A549 (cell line): ENCODE measurements around the gene GRIN2C. TPM values are rescaled to one million over a fixed set of nuclear protein-coding genes. Genes with fewer than 3 reads are reported as not detected.

ENCODE experiments used
- ATAC-seq, 2 experiments: fragments of 200-7000 bp in 1 of 2; fragments of >200 bp in 1 of 2; cut with Nextera tagmentation in 1 of 2; cut with Tn5 transposase in 1 of 2; 3 replicates each; pipeline versions ENCODE4 v1.8.0 to v1.9.1; 2018 to 2020; ENCODE audit warnings: mild to moderate bottlenecking in 1 of 2, moderate library complexity in 1 of 2
- CTCF ChIA-PET: fragments of 300-600 bp; sonication (Branson Sonifier 250); formaldehyde crosslinking; extraction: SDS; loops from one replicate; lab custom pipeline; 2021; ENCODE audit warnings: antibody characterized with exemption, inconsistent platforms; lab: Yijun Ruan, JAX
- POLR2A ChIA-PET: fragments of 350-600 bp; formaldehyde crosslinking; extraction: SDS; loops from one replicate; lab custom pipeline; 2021; ENCODE audit warnings: antibody characterized with exemption, inconsistent platforms; lab: Yijun Ruan, JAX
- DNase-seq, 2 experiments: peaks; one replicate each; pipeline versions ENCODE4 v3.0.0 to v3.0.0-alpha.2; 2011 to 2016; ENCODE audit warnings: low read depth in 1 of 2, low spot score in 1 of 2
- FAIRE-seq: peaks from 2 replicates; lab custom pipeline; 2011; peaks lifted over from hg19 to GRCh38; lab: Jason Lieb, UNC
- H3K27ac ChIP-seq, 2 experiments: fragments of >200 bp; sonication (Bioruptor Twin); formaldehyde crosslinking; 3 replicates each; pipeline ENCODE4 v1.5.1; 2016 to 2017
- H3K4me1 ChIP-seq: fragments of >200 bp; sonication (Bioruptor Twin); formaldehyde crosslinking; 3 replicates; pipeline ENCODE4 v1.6.1; 2016
- H3K4me2 ChIP-seq: fragments of >200 bp; sonication (Bioruptor Twin); formaldehyde crosslinking; 3 replicates; pipeline ENCODE4 v1.6.1; 2016
- H3K4me3 ChIP-seq: fragments of >200 bp; sonication (Bioruptor Twin); formaldehyde crosslinking; 3 replicates; pipeline ENCODE4 v1.5.1; 2016
- H3K9me3 ChIP-seq: fragments of >200 bp; sonication (Bioruptor Twin); formaldehyde crosslinking; 3 replicates; pipeline ENCODE4 v1.6.1; 2016
- CBX8 ChIP-seq: fragments of 200-600 bp; sonication (generic); IDR thresholded peaks from 2 replicates; pipeline ENCODE4 v1.6.1; 2016
- EHMT2 ChIP-seq: fragments of 200-600 bp; sonication (generic); IDR thresholded peaks from 2 replicates; pipeline ENCODE4 v1.6.1; 2016; ENCODE audit warnings: antibody characterized with exemption, low read depth, mild to moderate bottlenecking, moderate library complexity
- GATA3 ChIP-seq: IDR thresholded peaks from 2 replicates; pipeline ENCODE4 v1.6.1; 2012; ENCODE audit warnings: borderline replicate concordance
- HOXA7 ChIP-seq: fragments of 250-450 bp; sonication (Bioruptor Pico); IDR thresholded peaks from 2 replicates; pipeline ENCODE4 v1.5.0; 2020; ENCODE audit warnings: mild to moderate bottlenecking, moderate library complexity
- JUN ChIP-seq, 2 experiments: fragments of >200 bp; sonication (Bioruptor Twin); formaldehyde crosslinking; IDR thresholded peaks; 2 replicates in 1 of 2; 3 replicates in 1 of 2; pipeline ENCODE4 v1.6.1; 2016 to 2017
- KDM1A ChIP-seq: fragments of 200-600 bp; sonication (generic); IDR thresholded peaks from 2 replicates; pipeline ENCODE4 v1.6.1; 2016; ENCODE audit warnings: low read depth, mild to moderate bottlenecking
- PHF8 ChIP-seq: fragments of 200-600 bp; sonication (generic); IDR thresholded peaks from 2 replicates; pipeline ENCODE4 v1.6.1; 2016; ENCODE audit warnings: low read depth, mild to moderate bottlenecking, antibody characterized with exemption, moderate library complexity, borderline replicate concordance
- POLR2AphosphoS2 ChIP-seq: conservative IDR thresholded peaks from 2 replicates; pipeline ENCODE4 v1.6.1; 2012; ENCODE audit warnings: low read length, improper control_type of control experiment, inconsistent platforms
- RFX5 ChIP-seq: fragments of 450-650 bp; IDR thresholded peaks from 2 replicates; pipeline ENCODE4 v1.7.1; 2014; ENCODE audit warnings: antibody characterized with exemption, mild to moderate bottlenecking, moderate library complexity
- RNF2 ChIP-seq: fragments of 200-600 bp; sonication (generic); IDR thresholded peaks from 2 replicates; pipeline ENCODE4 v1.6.1; 2016; ENCODE audit warnings: low read depth, mild to moderate bottlenecking, antibody characterized with exemption, moderate library complexity, borderline replicate concordance
- WGBS: methylation state at CpG from one replicate; pipeline ENCODE4 v1.1.6; 2017; ENCODE audit errors: missing lambda C conversion rate; 5-methylcytosine and 5-hydroxymethylcytosine counted together
- polyA plus RNA-seq, 4 experiments: library from polyadenylated mRNA; depleted of rRNA in 3 of 4; stranded (reverse); fragments of >200 nt; fragmentation: RNase III in 1 of 4; extraction: RNeasy Plus Mini Kit Qiagen cat#74134 plus additional on column Dnase treatment in 1 of 4; gene quantifications; 2 replicates in 3 of 4; 3 replicates in 1 of 4; pipeline ENCODE4 v1.2.3, GENCODE V29; 2011 to 2017
- TF ChIP-seq, protein P1 (sequence below): fragments of 450-650 bp; IDR thresholded peaks from 2 replicates; pipeline ENCODE4 v1.6.1; 2014; ENCODE audit warnings: antibody characterized with exemption
- TF ChIP-seq, protein P2 (sequence below): fragments of 250-450 bp; sonication (Bioruptor Pico); IDR thresholded peaks from 2 replicates; pipeline ENCODE4 v1.5.0; 2021; ENCODE audit warnings: mild to moderate bottlenecking, moderate library complexity, borderline replicate concordance
- TF ChIP-seq, protein P3 (sequence below): fragments of 200-600 bp; sonication (generic); IDR thresholded peaks from 2 replicates; pipeline ENCODE4 v1.6.1; 2016; ENCODE audit warnings: antibody characterized with exemption, mild to moderate bottlenecking, moderate library complexity
- TF ChIP-seq, protein P4 (sequence below): IDR thresholded peaks from 2 replicates; pipeline ENCODE4 v1.6.1; 2012

The GRIN2C gene
- polyA plus RNA-seq, 2 of the 4 experiments (the other 2 are of a cell fraction) = 0.17 to 0.28 TPM

DNA sequence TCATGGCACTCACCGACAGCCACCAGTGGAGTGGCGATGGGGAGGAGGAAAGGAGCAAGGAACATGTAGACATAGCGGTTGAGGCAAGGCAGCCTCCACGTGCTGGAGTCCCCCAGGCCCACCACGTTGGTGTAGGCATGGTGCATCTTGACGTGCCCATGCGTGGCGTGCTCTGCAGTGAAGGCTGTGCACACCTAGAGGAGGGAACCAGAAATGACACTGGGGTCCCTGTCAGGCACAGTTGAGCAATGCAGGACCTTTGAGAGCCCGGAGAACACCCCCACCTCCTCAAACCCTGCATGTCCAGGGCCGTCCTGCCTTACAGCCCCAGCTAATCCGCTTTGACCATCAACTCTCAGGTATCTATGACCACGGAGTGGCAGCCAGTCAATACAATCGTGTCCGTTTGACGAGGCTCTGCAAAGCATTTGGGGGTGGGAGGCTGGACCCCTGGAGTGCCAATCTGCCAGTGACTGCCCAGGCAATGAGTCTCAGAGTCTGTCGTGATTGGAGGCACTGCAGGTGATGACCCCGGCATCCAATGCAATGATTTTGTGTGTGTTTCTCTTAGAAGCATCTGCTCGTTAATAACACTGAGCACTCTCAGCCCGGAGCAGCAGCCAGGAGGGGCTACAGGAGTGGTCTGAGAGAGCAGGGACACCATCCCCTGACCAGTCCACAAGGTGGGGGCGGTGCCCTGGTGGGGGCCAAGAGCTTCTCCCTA lies 23.0 kb upstream of the GRIN2C start:
- ATAC-seq = peak; percentile 4 to 30; a peak in 4 of 6 replicates
- POLR2A ChIA-PET = interaction anchor here (2.6 kb wide), 1 partner anchor 10 kb away, joined by 16 read pairs; the partner anchor contains the start of gene FDXR

DNA sequence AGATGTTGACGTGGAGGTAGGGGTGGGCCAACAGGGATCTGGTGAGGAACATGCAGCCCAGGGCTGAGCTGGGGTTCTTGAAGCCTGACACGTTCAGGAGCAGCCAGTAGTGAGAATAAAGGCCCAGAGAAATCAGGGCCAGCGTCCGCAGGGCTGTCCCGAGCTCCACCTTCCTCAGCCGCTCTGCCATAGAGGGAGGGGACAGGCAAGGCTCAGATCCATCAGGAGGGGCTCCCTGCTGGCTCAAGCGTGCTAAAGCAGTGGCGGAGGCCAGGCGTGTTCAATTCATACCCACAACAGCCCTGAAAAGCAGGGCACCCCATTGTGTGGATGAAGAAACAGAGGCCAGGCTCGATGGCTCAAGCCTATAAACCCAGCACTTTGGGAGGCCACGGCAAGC lies 21.4 kb upstream of the GRIN2C start:
- WGBS = 64% methylated on average over 11 of the region's 11 CpGs
- Histone ChIP-seq H3K9me3 (no peaks in the 10 kb centered on the region), H3K4me2 (no peak overlapping the region), H3K27ac (no peak overlapping the region), H3K4me1 (no peaks in the 10 kb centered on the region), H3K4me3 (no peak overlapping the region)
- FAIRE-seq (no peak), ATAC-seq (no peak), DNase-seq (no peak)
- TF ChIP-seq PHF8 = no peak
- no peak for TF ChIP-seq GATA3
- TF ChIP-seq EHMT2 = no peak
- no peak for TF ChIP-seq RFX5
- TF ChIP-seq, protein P1, sequence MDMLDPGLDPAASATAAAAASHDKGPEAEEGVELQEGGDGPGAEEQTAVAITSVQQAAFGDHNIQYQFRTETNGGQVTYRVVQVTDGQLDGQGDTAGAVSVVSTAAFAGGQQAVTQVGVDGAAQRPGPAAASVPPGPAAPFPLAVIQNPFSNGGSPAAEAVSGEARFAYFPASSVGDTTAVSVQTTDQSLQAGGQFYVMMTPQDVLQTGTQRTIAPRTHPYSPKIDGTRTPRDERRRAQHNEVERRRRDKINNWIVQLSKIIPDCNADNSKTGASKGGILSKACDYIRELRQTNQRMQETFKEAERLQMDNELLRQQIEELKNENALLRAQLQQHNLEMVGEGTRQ = no peak
- no peak for TF ChIP-seq CBX8
- TF ChIP-seq, protein P2, sequence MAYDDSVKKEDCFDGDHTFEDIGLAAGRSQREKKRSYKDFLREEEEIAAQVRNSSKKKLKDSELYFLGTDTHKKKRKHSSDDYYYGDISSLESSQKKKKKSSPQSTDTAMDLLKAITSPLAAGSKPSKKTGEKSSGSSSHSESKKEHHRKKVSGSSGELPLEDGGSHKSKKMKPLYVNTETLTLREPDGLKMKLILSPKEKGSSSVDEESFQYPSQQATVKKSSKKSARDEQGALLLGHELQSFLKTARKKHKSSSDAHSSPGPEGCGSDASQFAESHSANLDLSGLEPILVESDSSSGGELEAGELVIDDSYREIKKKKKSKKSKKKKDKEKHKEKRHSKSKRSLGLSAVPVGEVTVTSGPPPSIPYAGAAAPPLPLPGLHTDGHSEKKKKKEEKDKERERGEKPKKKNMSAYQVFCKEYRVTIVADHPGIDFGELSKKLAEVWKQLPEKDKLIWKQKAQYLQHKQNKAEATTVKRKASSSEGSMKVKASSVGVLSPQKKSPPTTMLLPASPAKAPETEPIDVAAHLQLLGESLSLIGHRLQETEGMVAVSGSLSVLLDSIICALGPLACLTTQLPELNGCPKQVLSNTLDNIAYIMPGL (CRISPR knock-in tag) = no peak
- POLR2A ChIA-PET = interaction anchor here (2.6 kb wide), 1 partner anchor 8 kb away, joined by 16 read pairs; the partner anchor contains the start of gene FDXR
- CTCF ChIA-PET = interaction anchor here (1.0 to 33.1 kb wide), 9 partner anchors 8 to 233 kb away, joined by 3 to 851 read pairs (median 5); partner anchors contain the start of genes FADS6 and GRIN2C

More for the DNA sequence above, 23.0 kb upstream of the GRIN2C start:
- no peak overlapping the region for H3K27ac ChIP-seq
- CTCF ChIA-PET = interaction anchor here (1.3 to 33.1 kb wide), 3 partner anchors 8 to 75 kb away, joined by 3 to 851 read pairs (median 8); partner anchors contain the start of gene GRIN2C
- no peak overlapping the region for H3K4me2 ChIP-seq
- DNase-seq (no peak), FAIRE-seq (no peak)
- H3K4me1 ChIP-seq = no peaks in the 10 kb centered on the region
- H3K9me3 ChIP-seq = no peaks in the 10 kb centered on the region
- 55% methylated on average over 20 of the region's 20 CpGs for WGBS
- no peak for TF ChIP-seq JUN (IDR thresholded peaks at IDR 0.05)
- TF ChIP-seq GATA3 = no peak
- no peak for TF ChIP-seq CBX8
- TF ChIP-seq, protein P3, sequence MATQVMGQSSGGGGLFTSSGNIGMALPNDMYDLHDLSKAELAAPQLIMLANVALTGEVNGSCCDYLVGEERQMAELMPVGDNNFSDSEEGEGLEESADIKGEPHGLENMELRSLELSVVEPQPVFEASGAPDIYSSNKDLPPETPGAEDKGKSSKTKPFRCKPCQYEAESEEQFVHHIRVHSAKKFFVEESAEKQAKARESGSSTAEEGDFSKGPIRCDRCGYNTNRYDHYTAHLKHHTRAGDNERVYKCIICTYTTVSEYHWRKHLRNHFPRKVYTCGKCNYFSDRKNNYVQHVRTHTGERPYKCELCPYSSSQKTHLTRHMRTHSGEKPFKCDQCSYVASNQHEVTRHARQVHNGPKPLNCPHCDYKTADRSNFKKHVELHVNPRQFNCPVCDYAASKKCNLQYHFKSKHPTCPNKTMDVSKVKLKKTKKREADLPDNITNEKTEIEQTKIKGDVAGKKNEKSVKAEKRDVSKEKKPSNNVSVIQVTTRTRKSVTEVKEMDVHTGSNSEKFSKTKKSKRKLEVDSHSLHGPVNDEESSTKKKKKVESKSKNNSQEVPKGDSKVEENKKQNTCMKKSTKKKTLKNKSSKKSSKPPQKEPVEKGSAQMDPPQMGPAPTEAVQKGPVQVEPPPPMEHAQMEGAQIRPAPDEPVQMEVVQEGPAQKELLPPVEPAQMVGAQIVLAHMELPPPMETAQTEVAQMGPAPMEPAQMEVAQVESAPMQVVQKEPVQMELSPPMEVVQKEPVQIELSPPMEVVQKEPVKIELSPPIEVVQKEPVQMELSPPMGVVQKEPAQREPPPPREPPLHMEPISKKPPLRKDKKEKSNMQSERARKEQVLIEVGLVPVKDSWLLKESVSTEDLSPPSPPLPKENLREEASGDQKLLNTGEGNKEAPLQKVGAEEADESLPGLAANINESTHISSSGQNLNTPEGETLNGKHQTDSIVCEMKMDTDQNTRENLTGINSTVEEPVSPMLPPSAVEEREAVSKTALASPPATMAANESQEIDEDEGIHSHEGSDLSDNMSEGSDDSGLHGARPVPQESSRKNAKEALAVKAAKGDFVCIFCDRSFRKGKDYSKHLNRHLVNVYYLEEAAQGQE = no peak
- no peak for TF ChIP-seq RNF2
- TF ChIP-seq HOXA7 (CRISPR knock-in tag) = no peak
- TF ChIP-seq, protein P4, sequence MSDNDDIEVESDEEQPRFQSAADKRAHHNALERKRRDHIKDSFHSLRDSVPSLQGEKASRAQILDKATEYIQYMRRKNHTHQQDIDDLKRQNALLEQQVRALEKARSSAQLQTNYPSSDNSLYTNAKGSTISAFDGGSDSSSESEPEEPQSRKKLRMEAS = no peak
- TF ChIP-seq POLR2AphosphoS2 = no peak
- TF ChIP-seq KDM1A = no peak
- no peak overlapping the region for H3K4me3 ChIP-seq
